GM12891 (cell line): ENCODE results near the gene ZNF185.

Experiments
- POLR2A ChIP-seq: IDR thresholded peaks from 2 replicates; pipeline ENCODE4 v1.6.1; 2011; ENCODE audit warnings: low read depth, low read length, control low read depth
- POLR2AphosphoS5 ChIP-seq: IDR thresholded peaks from 2 replicates; pipeline ENCODE4 v1.6.1; 2011; ENCODE audit warnings: low read depth, low read length, control low read depth
- POU2F2 ChIP-seq: IDR thresholded peaks from 2 replicates; pipeline ENCODE4 v1.6.1; 2011; ENCODE audit warnings: low read depth, mild to moderate bottlenecking, control low read depth, low read length, moderate library complexity
- TAF1 ChIP-seq: IDR thresholded peaks from 2 replicates; pipeline ENCODE4 v1.6.1; 2011; ENCODE audit warnings: low read depth, low read length, control low read depth

DNA sequence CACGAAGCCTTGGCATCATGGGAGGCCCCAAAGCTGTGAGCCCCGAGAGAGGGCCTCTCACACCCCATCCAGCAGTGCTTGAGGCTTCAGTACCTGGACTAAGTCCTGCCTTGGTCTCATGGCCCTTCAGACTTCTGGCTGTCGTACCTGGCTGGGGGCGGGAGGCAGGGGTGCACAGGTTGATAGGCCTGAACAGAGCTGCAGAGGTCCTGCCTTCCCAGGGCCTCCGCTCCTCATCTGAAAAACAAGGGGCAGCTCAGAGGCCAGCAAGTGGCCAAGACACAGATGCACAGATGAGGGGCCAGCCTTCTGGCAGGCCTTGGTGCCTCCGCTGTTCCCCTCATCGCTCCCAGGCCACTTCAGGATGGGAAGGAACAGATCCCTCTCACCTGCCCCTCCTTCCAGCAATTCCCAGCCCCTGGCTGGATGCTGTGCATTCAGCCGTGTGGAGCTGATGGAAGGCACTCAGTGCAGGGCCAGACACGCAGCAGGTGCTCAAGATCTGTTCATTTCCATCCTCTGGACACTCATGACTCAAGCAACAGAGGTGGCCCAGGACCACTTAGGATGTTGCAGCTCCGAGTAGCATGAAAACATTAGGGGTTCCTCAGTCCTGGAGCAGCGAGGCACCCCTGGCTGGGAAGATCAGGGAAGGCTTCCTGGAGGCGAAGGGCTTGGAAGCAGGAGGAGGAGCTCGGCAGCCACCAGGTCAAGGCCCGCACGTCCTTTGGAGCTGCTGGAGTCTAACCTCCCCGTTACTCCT is 1.4 kb downstream of the ZNF185 start:
- no peak for TF ChIP-seq TAF1
- no peak for TF ChIP-seq POLR2AphosphoS5
- no peak for TF ChIP-seq POLR2A
- TF ChIP-seq POU2F2: no peak
